Panc1 (cell line): ENCODE results near the gene ZBTB18. TPM values are rescaled to one million over a fixed set of nuclear protein-coding genes. Genes with fewer than 3 reads are reported as not detected.

Source experiments
- ATAC-seq: fragments of 200-7000 bp; cut with Tn5 transposase; 2 replicates; pipeline ENCODE4 v1.9.1; 2020; ENCODE audit warnings: mild to moderate bottlenecking, moderate library complexity
- BruUV-seq: library from RNA; stranded (reverse); fragments of 400-500 nt; replicated peaks from 2 replicates; lab custom pipeline; 2021; lab: Mats Ljungman, UMichigan
- CTCF ChIA-PET: fragments of 300-600 bp; sonication (Branson Sonifier 250); formaldehyde crosslinking; loops from one replicate; lab custom pipeline; 2022; ENCODE audit warnings: antibody characterized with exemption; lab: Charles Lee
- POLR2A ChIA-PET: fragments of 300-600 bp; sonication (Branson Sonifier 250); formaldehyde crosslinking; loops from one replicate; lab custom pipeline; 2022; ENCODE audit warnings: antibody characterized with exemption; lab: Charles Lee
- DNase-seq: peaks from one replicate; pipeline ENCODE4 v3.0.0-alpha.2; 2010; ENCODE audit warnings: low read depth, low spot score
- H3K27ac ChIP-seq: 2 replicates; pipeline ENCODE4 v1.5.1; 2011; ENCODE audit warnings: mild to moderate bottlenecking, low read length, inconsistent platforms
- H3K27me3 ChIP-seq: fragments of 200-500 bp; sonication (Bioruptor generic); 2 replicates; pipeline ENCODE4 v1.6.0; 2014; ENCODE audit warnings: low read length, inconsistent platforms; ENCODE audit not compliant: control insufficient read depth, insufficient read depth
- H3K36me3 ChIP-seq: fragments of 200-500 bp; sonication (Bioruptor generic); 2 replicates; pipeline ENCODE4 v1.5.1; 2014; ENCODE audit warnings: inconsistent platforms, mild to moderate bottlenecking, low read length, moderate library complexity; ENCODE audit not compliant: control insufficient read depth, insufficient read depth
- H3K4me1 ChIP-seq: 2 replicates; pipeline ENCODE4 v1.5.1; 2011; ENCODE audit warnings: inconsistent platforms, mild to moderate bottlenecking, low read length, moderate library complexity; ENCODE audit not compliant: control insufficient read depth, insufficient read depth
- H3K4me3 ChIP-seq, 2 experiments: 2 replicates each; pipeline ENCODE4 v1.5.1; 2011 to 2012; ENCODE audit warnings: low read depth in 2 of 2, low read length in 2 of 2, mild to moderate bottlenecking in 2 of 2, inconsistent platforms in 1 of 2, moderate library complexity in 1 of 2
- H3K9me3 ChIP-seq: fragments of 200-500 bp; sonication (Bioruptor generic); 2 replicates; pipeline ENCODE4 v1.5.1; 2014; ENCODE audit warnings: low read depth, mild to moderate bottlenecking, inconsistent platforms, low read length, moderate library complexity; ENCODE audit not compliant: control insufficient read depth, insufficient read depth
- CTCF ChIP-seq: fragments of 450-650 bp; IDR thresholded peaks from 2 replicates; pipeline ENCODE4 v1.5.1; 2017; ENCODE audit warnings: mild to moderate bottlenecking
- POLR2AphosphoS5 ChIP-seq: IDR thresholded peaks from 2 replicates; pipeline ENCODE4 v1.6.1; 2012; ENCODE audit warnings: mild to moderate bottlenecking, low read depth, low read length, moderate library complexity
- SIN3A ChIP-seq: IDR thresholded peaks from 2 replicates; pipeline ENCODE4 v1.6.1; 2012; ENCODE audit warnings: low read depth, mild to moderate bottlenecking, low read length, moderate library complexity, borderline replicate concordance; ENCODE audit not compliant: insufficient read depth
- TCF7L2 ChIP-seq: IDR thresholded peaks from 2 replicates; pipeline ENCODE4 v1.6.1; 2011; ENCODE audit warnings: mild to moderate bottlenecking, low read depth, low read length, inconsistent platforms
- in situ Hi-C: cut with HindIII; loops from 2 replicates; pipeline ENCODE4 v1.10.0; 2016; ENCODE audit warnings: low sequenced_read_pairs, low pct_unique_long_range_greater_than_20kb
- intact Hi-C: fragments of 100-400 bp; cut with micrococcal nuclease; formaldehyde crosslinking; loops from one replicate; pipeline ENCODE4 v1.10.0; 2022; ENCODE audit not compliant: unreplicated experiment
- total RNA-seq: library from RNA; stranded (reverse); gene quantifications from one replicate; pipeline ENCODE4 v1.2.1, GENCODE V29; 2021; ENCODE audit not compliant: unreplicated experiment
- TF ChIP-seq, protein P1 (sequence below), 2 experiments: IDR thresholded peaks; 2 replicates each; pipeline ENCODE4 v1.6.1; 2011 to 2012; ENCODE audit warnings: low read depth in 2 of 2, control low read depth in 1 of 2, low read length in 1 of 2, mild to moderate bottlenecking in 1 of 2, moderate library complexity in 1 of 2; ENCODE audit not compliant: insufficient read depth in 1 of 2

Gene ZBTB18
- total RNA-seq, 1 experiment from 2014 or later = 9.9 TPM

- TF ChIP-seq SIN3A (no peak), TCF7L2 (no peak), CTCF (no peak), POLR2AphosphoS5 (no peak)
- TF ChIP-seq, protein P1, sequence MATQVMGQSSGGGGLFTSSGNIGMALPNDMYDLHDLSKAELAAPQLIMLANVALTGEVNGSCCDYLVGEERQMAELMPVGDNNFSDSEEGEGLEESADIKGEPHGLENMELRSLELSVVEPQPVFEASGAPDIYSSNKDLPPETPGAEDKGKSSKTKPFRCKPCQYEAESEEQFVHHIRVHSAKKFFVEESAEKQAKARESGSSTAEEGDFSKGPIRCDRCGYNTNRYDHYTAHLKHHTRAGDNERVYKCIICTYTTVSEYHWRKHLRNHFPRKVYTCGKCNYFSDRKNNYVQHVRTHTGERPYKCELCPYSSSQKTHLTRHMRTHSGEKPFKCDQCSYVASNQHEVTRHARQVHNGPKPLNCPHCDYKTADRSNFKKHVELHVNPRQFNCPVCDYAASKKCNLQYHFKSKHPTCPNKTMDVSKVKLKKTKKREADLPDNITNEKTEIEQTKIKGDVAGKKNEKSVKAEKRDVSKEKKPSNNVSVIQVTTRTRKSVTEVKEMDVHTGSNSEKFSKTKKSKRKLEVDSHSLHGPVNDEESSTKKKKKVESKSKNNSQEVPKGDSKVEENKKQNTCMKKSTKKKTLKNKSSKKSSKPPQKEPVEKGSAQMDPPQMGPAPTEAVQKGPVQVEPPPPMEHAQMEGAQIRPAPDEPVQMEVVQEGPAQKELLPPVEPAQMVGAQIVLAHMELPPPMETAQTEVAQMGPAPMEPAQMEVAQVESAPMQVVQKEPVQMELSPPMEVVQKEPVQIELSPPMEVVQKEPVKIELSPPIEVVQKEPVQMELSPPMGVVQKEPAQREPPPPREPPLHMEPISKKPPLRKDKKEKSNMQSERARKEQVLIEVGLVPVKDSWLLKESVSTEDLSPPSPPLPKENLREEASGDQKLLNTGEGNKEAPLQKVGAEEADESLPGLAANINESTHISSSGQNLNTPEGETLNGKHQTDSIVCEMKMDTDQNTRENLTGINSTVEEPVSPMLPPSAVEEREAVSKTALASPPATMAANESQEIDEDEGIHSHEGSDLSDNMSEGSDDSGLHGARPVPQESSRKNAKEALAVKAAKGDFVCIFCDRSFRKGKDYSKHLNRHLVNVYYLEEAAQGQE (IDR thresholded peaks at IDR 0.05; ENCODE audit: insufficient read depth in 1 of 2, low read depth in 2 of 2, low read length in 1 of 2) = no peak
- 0 out of 2 replicates have a peak, but pooled peaks cover 2% of the 10 kb centered on the region for H3K4me1 ChIP-seq
- no peaks in the 10 kb centered on the region; the same call in 1 of the 2 replicates for H3K27me3 ChIP-seq
- in situ Hi-C loops (no loop called here), intact Hi-C loops (no loop called here)
- H3K36me3 ChIP-seq = no peaks in the 10 kb centered on the region
- no peak for DNase-seq
- ChIA-PET POLR2A (no interaction called here), CTCF (interaction anchor here (0.6 kb wide), 1 partner anchor 281 kb away, joined by 8 read pairs; no protein-coding TSS in a partner anchor)
- no peaks in the 10 kb centered on the region for H3K9me3 ChIP-seq
- H3K27ac ChIP-seq = no peak overlapping the region
- no peak overlapping the region for H3K4me3 ChIP-seq
- ATAC-seq = no peak
- no TSS peak for BruUV-seq
Observed at GRCh38 chr1:244065063-244065793, 14.1 kb downstream of the ZBTB18 start.

GRCh38 chr1:244065960-244066388 is 14.9 kb downstream of the ZBTB18 start:
- ATAC-seq = no peak
- Histone ChIP-seq H3K9me3 (no peaks in the 10 kb centered on the region), H3K27me3 (no peaks in the 10 kb centered on the region; the same call in 1 of the 2 replicates), H3K27ac (no peak overlapping the region), H3K4me3 (no peak overlapping the region), H3K4me1 (no peaks in the 10 kb centered on the region), H3K36me3 (no peaks in the 10 kb centered on the region)
- BruUV-seq = no TSS peak
- in situ Hi-C loops = no loop called here
- DNase-seq = no peak
- no peak for TF ChIP-seq POLR2AphosphoS5
- ChIA-PET POLR2A (no interaction called here), CTCF (interaction anchor here (0.6 kb wide), 1 partner anchor 282 kb away, joined by 8 read pairs; no protein-coding TSS in a partner anchor)
- intact Hi-C loops = no loop called here
